GM10847 (cell line): ENCODE data around the gene TNFRSF1B.

Experiments
- POLR2A ChIP-seq: IDR thresholded peaks from 2 replicates; pipeline ENCODE4 v1.6.1; 2011; ENCODE audit not compliant: insufficient read length; ENCODE audit errors: extremely low read depth

Gene TNFRSF1B

DNA sequence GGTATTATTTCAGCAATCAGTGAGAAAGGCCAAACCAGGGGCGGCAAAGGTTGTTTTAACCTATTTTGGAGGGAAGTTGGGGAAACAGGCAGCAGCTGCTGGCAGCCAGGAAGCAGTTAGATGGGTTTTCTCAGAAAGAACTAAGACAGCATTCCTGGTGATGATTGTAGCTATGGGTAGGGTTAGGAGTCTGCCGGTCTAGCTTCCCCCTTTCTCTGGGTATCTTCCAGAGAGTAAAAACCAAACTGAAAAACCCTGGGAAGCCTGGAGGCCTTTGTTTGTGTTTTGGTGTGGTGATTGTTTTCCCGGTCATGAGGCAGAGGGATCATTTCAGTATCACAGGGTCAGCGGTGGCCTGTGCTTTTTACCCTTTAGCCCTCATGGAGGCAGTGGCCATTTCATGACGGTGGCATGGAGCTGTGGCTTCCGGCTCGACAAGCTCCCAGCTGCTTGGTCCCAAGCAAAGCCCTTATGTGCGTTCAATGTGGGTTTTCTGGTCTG lies 19.5 kb upstream of the TNFRSF1B start:
- TF ChIP-seq POLR2A = no peak

DNA sequence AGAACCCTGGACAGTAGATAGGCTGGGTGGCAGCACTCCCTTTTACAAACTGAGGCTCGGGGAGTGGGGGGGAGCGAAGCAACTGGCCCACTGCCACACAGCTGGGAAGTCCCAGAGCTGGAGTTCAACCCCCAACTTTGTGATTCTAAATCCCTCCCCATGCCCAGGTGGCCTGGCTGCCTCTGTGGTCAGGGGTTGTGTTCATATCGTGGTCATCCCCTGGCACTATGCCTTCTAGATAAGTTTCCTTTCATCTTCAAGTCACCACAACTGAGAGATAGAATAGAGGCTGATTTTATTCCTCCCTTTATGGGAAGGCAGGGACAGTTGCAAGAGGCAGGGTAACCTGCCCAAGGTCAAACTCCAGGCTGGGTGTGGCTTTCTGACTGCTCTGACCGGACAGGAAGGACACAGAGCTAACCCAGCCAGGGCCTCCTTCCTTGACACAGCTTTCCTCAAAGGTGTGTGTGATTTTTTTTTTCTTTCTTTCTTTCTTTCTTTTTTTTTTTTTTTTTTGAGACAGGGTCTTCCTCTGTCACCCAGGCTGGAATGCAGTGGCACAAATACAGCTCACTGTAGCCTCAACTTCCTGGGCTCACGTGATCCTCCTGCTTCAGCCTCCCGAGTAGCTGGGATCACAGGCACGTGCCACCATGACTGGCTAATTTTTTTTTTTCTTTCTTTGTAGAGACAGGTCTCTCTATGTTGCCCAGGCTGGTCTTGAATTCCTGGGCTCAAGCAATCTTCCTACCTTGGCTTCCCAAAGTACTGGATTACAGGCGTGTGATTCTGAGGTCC lies 18.4 kb upstream of the TNFRSF1B start:
- no peak for TF ChIP-seq POLR2A

DNA sequence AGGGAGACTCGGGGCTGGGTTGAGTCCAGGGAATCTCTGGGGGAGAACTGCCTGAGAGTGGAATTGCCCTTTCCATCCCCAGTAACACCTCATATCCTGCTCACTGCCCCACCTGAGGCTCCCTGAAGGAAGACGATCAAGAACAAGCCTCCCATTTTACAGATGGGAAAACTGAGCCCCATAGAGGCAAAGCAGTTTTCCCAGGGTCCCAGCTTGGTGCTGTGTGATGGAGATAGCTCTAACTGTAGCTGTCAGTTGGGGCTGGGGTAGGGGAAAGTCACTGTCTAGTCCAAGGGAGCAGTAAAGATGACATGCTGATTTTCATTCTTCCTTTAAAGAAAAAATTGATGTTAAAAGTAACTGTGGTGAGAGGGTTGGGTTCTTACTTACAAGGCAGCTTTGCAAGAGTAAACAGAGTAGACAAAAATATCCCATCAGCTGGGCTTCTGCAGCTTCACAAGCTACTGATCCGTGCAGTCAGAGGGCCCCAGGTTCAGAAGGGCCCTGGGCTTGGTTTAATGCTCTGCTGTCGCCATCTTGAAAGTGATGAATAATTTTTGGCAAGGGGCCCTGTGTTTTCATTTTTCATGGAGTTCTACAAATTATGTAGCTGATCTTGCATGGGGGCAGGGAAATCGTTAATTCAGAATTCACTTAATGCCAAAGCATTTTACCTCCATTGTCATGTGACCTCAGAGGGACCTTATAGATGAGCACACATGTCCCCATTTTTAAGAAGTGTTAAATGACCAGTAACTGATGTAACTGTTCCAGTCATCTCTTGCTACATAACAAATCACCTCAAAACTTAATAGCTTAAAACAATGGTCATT lies 17.6 kb upstream of the TNFRSF1B start:
- TF ChIP-seq POLR2A = no peak

DNA sequence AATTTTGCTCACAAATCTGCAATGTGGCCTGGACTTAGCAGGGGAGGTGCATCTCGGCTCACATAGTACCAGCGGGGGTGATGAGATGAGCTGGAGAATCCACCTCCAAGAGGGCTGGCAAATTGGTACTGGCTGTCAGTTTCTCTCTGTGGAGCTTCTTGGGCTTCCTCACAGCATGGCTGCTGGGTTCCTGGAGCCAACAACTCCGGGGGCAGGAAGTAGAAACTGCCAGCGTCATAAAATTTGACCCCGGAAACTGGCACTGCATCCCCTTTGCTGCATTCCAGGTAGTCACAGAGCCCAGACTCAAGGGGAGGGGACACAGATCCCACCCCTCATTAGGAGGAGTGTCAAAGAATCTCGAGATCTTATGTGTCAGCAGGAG lies 17.0 kb upstream of the TNFRSF1B start:
- TF ChIP-seq POLR2A = no peak

DNA sequence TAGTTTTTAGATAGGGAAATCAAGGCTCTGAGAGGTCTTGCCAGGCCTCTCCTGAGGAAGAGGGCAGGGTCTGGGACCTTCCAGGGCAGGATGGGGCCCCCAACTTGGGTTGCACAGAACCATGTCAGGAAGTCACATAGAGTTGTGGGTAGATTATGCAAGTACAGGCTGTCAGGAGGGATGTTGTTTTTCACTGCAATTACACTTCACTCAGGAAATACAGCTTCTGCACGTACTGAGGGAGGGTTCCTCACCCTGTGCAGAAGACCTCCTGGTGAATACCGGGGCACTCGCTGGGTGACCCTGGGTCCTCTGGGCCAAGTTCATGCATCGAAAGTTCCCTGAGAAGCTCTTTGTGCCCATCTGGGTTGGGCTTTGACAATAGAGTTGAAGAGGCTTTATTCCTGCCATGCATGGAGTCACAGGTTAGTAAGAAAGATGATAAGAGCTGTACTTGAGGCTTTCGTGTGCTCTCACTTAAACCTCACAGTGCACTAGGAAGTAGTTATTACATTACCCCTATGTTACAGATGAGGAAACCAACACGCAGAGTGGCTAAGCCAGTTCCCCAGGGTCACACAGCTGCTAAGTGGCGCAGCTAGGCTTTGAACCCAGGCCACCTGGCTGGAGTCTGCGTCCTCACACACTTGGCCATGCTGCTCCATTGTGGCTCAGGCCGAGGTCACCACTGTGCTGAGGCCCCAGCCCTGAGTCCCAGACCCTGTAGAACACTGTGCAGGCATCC lies 16.2 kb upstream of the TNFRSF1B start:
- no peak for TF ChIP-seq POLR2A

DNA sequence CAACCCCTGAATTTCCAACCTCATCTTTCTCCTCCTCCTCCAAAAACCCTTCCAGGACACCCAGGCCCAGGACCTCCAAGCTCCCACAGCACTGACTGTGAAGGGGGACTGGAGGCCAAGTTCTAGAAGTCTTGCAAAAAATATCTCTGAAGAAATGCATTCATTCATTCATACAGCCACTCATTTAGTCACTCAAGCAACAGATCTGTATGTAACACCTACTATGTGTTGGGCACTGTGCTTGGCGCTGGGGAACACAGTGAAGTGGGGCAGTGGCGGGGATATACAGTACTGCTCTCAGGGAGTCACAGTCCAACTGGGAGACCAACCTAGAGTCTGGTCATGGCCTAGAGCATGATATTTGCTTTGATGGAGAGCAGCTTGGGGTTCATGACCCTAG lies 15.3 kb upstream of the TNFRSF1B start:
- no peak for TF ChIP-seq POLR2A

DNA sequence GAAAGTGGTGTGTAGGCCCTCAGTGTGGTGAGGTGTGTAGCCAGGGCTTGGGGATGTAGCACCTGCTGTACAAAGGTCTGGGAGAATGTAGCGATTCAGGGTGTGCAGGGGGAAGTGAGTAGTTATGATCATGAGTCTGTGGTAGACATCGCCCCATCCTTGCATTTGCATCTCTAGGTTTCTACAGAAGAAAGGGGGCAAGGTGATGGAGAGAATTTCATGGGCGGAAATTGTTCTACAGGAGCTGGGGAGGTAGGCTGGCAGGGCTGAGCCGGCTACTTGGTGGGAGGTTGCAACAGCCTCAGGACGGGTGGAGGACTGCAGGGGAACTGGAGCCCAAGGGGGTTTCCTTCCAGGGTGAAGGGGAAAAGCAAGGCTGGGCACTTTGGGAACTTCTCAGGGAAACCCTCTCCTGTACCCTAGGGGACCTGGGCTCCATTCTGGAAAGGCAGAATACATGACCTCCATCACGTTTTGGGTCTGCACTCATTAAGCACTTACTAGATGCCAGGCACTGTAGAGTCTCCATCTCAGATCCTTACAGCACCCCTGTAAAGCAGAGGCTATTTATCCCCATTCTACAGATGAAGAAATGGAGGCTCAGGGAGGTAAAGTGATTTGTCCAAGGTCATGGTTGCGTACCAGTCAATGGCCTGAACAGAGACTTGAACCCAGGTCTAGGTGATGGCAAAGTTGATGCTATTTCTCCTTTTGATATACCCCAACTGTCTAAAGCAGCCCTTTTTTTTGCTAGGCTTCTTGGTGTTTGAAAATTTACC lies 14.5 kb upstream of the TNFRSF1B start:
- peak; percentile 42 for TF ChIP-seq POLR2A

DNA sequence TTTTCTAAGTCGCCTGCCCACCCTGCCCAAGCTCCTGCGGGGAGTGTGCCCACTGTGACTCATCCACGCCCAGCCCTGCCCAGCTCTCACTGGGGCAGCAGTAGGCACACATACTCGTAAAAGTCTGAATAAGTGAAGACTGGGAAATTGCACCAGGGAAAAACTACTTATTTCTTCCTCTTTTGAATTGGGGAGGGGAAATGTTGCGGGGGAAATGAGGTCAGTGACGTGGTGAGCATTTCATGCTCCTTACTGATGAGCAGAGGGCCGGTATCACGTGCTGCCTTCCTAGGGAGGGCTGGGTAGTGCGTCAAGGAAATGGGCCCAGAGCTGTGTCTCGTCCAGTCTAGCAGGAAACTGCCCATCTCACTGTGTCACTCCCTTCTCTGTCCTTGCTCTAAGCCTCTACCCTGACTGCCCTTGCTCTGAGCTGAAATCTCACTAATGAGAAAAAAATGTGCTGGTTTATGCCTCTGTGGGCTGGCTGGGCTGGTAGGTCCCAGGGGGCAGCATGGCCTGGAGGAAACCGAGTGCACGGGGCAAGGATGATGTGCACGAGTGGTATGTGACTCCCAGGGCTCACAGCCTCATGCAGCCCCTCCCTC lies 13.5 kb upstream of the TNFRSF1B start:
- TF ChIP-seq POLR2A = no peak

DNA sequence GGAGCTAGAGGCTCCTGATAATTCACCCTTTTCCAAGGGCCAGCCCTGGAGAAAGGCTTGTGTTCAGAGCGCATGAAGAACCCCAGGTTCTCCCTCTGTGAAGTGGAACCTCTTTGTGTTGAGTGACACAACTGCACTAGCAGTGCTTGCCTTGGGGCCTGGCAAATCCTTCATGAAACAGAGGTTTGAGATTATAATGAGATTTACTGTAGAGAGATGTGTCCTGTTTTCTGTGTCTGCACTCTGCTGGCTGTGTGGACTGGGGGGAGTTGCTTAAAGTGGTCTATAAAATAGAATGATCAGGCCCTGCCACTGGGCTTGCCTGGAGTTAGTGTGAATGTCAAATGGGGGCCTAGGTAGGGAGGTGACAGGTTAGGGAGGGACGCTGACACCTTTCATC lies 11.5 kb upstream of the TNFRSF1B start:
- no peak for TF ChIP-seq POLR2A

DNA sequence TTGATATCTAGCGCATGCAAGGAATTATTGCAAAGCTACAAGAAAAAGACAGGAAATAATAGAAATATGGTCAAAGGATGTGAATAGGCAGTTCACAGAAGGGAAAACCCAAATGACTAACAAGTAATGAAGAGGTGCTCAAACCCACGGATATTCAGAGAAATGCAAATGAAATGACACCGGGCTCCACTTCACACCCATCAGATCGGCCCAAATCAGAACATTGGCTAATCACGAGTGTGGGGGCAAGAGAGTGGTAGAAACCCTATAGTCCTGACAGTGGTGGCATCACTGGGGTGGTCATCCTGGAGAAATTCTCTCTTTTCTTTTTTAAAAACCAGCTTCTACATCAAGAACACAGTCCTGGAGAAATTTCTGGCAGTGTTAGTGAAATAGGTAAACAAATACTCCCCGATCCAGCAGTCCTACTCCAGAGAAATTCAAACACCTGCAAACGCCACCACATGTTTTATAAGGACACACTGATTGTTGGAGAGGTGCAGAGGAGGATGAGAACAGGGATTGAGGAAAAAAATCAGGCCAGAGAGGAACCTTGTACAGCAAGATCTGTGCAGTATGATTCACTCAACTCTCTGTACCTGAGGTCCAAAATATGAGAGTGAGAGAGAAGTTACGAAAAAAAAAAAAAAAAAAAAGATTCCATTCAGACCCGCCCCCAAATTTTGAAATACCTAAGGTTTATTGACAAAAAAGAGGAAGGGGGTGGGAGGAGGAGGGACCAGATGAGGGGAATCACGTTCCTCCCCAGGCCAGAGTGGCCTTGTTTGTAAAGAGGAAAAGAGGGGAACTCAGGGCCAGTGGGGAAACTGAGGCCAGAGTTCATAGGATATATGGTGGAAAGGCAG lies 9.2 kb upstream of the TNFRSF1B start:
- no peak for TF ChIP-seq POLR2A

DNA sequence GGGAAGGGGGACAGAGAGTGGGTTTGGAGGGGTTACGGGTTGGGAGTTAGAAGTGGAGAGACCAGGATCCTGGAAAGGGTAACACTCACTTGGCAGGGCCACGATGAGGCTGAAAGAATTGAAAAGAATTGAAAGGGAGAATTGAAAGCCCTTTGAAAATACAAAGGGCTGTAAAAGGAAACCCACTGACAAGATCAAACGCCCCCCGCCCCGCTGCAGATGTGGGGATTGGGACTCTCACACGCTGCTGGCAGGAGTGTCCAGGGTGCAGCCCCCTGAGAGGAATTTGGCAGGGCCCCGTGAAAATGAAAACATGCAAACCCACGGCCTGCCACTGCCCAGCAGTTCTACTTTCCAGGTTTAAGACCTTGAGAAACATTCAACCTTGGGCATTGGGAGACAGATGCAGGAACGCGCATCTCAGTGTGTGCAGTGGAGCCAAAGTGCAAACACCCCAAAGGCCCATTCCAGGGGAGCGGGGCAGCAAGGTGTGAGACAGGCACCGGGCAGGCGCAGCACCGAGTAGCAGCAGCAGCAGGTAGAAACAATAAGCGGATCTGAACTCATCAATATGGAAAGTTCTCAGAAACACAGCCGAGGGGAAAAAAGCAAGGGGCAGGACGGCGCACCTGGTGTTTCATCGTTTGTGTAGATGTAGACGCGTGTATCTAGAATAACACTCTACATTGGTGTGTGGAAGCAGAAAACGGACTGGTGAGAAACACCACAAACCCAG lies 8.3 kb upstream of the TNFRSF1B start:
- TF ChIP-seq POLR2A = no peak

DNA sequence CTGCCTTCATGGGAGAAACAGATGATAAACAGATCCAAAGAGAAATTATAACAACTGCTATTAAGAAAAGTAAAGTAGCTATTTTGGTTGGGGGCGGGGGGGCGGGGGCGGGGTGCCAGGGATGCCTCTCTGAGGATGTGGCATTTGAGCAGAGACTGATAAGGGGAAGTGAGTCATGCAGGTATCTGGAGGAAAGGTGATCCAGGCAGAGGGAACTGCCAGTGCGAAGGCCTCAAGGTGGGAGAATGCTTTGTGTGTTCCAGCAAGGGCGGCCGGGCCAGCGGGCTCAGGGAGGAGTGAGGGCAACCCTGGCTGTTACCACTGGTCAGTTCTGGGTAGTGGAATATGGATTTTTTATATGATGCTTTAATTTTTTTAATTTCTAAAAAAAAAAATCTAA lies 7.0 kb upstream of the TNFRSF1B start:
- TF ChIP-seq POLR2A = no peak

DNA sequence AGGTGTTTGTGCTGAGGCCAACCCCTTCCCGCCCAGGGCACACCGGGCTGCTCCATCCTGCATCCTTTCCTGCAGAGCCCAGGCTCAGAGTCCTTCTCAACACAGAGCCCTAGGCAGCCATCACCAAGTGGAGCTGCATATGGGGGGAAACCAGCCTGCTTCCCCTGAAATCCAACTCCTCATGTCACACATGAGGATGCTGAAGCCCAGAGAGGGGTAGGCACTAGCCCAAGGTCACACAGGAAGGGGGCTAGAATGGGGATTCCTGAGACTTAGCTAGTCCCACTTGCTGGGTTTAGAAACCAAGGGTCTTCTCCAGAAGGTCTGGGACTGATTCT lies 5.5 kb upstream of the TNFRSF1B start:
- TF ChIP-seq POLR2A = no peak
